Renal cortex interstitium (tissue), 11 donors: ENCODE data around the gene CASP4. TPM values are rescaled to one million over a fixed set of nuclear protein-coding genes. Genes with fewer than 3 reads are reported as not detected.

Experiments
- DNase-seq, 11 donors: peaks; one replicate each; pipeline ENCODE4 v3.0.0-alpha.2; 2013; ENCODE audit warnings: low read depth in 9 of 11, low spot score in 4 of 11; ENCODE audit errors: extremely low read depth in 1 of 11
- polyA plus RNA-seq, 3 donors: library from polyadenylated mRNA; unstranded; fragments of 120-200 nt; gene quantifications; one replicate each; pipeline ENCODE4 v1.2.1, GENCODE V29; 2013; ENCODE audit not compliant: insufficient read length in 3 of 3

CASP4 gene
- polyA plus RNA-seq, 3 donors, result 18.9 to 21.1 (median 20.0) TPM

DNA sequence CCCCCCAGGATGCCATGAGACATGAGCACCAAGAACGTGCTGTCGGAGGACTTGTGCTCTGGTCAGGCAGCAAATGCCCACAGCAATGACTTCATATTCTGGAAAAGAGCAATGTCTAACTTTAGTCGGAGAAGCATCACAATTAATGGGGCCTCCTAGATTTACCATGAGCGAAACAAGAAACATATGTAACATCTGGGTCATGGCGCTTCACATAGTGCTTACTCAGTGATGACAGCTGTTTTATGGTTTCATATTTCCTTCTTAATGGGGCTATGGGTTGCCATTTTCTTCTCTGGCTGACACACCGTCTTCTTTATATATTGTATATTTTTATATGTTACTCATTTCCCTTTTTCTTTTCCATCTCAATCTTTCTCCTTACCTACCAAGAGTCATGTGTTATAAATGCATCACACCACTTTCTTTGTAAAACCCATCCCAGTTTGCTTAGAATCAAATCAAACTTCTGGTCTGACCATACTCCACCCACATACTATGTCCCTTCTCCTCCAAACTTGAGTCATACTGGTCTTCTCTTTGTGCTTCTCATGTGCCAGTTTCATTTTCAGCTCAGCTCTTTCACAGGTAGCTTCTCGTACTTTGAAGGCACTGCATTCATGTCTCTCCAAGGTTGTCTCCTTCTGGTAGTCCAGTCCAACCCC lies 60.7 kb downstream of the CASP4 start:
- no peak for DNase-seq

DNA sequence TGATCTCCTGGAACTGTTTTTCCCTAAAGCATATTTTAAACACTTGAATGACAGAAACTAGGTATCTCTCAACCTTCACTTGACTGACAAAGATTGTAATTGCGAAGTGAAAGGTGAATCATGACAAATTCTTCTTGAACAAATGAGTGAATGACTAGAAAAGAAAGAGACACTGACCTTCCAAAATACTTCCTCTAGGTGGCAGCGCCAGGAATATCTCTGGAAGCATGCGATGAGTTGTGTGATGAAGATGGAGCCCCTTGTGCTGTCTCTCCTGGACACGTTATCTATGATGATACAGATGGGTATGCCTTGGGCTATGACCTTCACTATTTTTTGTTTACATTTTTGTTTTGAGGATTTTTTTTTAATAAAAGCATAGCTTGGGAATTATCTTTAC lies 63.1 kb downstream of the CASP4 start:
- no peak for DNase-seq

DNA sequence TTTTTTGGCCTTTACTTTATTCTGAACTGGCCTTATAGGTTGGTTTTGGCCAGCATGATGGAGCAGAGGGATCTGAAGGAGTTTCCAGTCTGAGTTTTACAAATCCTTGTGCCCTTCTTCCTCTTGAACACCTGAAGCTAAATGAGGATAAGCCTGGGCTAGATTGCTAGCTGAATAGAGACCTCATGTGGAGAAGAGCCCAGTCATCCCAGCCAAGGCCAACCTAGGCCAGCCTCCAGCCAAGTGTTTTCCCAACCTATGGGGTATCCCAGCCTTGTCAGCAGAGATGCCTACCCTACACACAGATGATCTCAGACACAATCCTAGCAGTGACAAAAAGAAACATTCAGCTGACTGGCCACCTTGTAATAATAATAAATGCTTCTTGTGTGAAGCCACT lies 69.1 kb downstream of the CASP4 start:
- no peak for DNase-seq

DNA sequence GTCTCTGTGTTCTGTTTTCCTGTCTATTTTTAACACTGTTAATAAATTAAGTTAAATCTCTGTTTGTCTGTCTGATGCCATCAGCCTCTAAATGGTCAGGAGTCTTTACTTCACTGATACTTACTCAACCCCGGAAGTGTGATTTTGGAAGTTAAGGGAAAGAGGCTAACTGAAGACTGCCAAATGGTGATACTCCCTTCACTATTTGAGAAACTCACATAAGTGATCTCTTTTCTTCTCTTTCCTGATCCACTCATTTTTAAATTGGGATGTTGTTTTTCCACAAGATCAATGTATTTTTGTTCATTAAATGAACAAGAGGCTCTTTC lies 69.7 kb downstream of the CASP4 start:
- no peak for DNase-seq

DNA sequence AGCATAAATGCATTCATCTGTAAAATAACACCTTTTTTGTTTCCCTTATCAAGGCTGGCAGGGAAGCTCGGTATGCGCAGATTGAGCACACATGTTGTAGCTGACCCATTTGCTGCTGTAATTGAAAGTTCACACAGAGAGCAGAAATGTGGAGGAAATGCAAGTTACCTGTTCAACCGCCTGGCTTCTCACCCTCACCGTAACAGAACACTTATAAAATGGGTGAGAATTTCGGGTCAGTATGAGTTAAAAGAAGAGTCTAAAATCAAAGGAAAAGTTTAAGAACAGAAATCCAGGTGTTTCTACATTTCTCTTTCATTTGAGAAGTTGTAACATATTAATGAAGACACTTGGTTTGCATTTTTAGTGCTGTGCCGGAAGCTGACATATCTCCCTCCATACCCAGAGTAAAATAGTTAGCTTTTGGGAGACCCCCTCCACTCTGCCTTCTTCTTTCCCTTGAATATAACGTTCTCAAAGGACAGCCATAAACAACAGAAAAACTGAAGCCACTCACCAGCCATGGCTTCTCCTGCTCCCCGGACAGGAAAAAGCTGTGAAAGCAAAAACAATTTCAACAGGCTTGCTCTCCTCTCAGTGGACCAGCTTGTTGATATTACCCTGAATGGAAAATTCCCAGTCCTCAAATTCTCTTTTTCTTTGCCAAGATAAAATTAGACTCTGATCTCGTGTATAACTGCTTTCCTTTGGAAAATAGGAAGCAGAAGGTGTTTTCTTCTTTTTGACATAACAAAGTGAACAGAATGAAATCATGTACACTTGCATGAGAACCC lies 70.3 kb downstream of the CASP4 start, which contains the start of gene CASP12:
TSS of gene CASP12 (minus strand) at position 570 of the 794 bp plus-strand sequence.
- peak in 2 of 11 donors; percentile 2 to 4 for DNase-seq

DNA sequence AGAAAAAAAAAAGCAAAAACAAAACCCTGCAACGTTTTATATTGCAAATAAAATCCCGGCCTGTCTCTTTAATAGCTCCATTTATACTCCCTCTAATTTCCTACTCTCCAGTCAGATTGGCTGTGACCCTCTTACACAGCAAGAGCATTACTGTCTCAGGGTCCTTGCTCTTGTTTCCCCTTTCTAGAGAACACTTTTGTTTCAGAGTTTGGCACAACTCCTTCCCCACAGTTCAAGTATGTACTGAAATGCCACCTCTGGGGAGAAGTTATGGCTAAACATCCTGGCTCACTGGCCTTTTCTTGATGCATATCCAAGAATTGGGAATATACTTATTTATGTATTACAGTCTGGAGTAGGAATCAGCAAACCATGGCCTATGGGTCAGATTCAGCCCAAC lies 72.7 kb downstream of the CASP4 start:
- DNase-seq, result no peak

DNA sequence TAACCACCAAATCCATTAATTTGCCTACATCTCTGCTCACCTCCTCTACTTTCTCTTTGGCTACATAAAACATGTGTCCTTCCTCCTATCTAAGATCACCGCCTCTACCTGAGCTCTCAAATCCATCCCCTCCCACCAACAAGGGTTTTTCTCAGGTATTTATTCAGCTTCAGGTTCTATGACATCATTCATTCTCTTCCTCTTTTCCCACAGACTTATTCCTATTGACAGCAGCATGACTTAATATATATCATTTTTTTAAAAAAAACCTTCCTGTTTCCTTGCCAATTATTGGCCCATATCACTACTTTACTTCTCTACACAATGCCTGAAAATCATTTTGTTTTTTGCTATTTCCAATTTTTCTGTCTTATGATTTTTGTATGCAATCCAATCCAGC lies 74.5 kb downstream of the CASP4 start:
- DNase-seq, result no peak

Other genes with a start within 250 kb of the CASP4 start
- under 1 TPM; 0.58 to 0.69 (median 0.62) TPM for gene CASP12, start 70.1 kb downstream of the CASP4 start, polyA plus RNA-seq
- not detected for gene CASP5, start 54.6 kb upstream of the CASP4 start, polyA plus RNA-seq
- gene CASP1, start 66.6 kb upstream of the CASP4 start, polyA plus RNA-seq, result 1 to 10 TPM; 3.4 to 5.9 (median 4.9) TPM
- 1 to 10 TPM; 1.6 to 2.1 (median 1.7) TPM for gene CARD16, start 76.8 kb upstream of the CASP4 start, polyA plus RNA-seq
- not detected for gene CARD18, start 171.2 kb upstream of the CASP4 start, polyA plus RNA-seq